HL-60 (cell line): Measurements from ENCODE around the gene CDH15.

Source experiments
- DNase-seq, 2 experiments: peaks; one replicate each; pipeline ENCODE4 v3.0.0-alpha.2; 2010 to 2020; ENCODE audit warnings: low read depth in 1 of 2, low spot score in 1 of 2
- H3K27ac ChIP-seq: fragments of 250-450 bp; sonication (Bioruptor Pico); replicated peaks from 2 replicates; pipeline ENCODE4 v1.5.1; 2020; ENCODE audit warnings: mild to moderate bottlenecking, moderate library complexity
- H3K27me3 ChIP-seq: fragments of 250-450 bp; sonication (Bioruptor Pico); 2 replicates; pipeline ENCODE4 v1.5.1; 2021; ENCODE audit warnings: mild to moderate bottlenecking, moderate library complexity; ENCODE audit not compliant: insufficient read depth, poor library complexity, severe bottlenecking
- H3K4me3 ChIP-seq: replicated peaks from 2 replicates; pipeline ENCODE4 v1.5.1; 2011; ENCODE audit warnings: mild to moderate bottlenecking, control low read depth, low read length; ENCODE audit not compliant: insufficient read depth
- CTCF ChIP-seq: IDR thresholded peaks from one replicate; pipeline ENCODE4 v1.5.1; 2011; ENCODE audit warnings: low read length, control low read depth, inconsistent platforms; ENCODE audit not compliant: insufficient read depth
- GABPA ChIP-seq: IDR thresholded peaks from 2 replicates; pipeline ENCODE4 v1.6.1; 2012; ENCODE audit warnings: low read depth
- POLR2AphosphoS5 ChIP-seq: IDR thresholded peaks from 2 replicates; pipeline ENCODE4 v1.6.1; 2012; ENCODE audit warnings: low read depth
- REST ChIP-seq: IDR thresholded peaks from 2 replicates; pipeline ENCODE4 v1.6.1; 2012; ENCODE audit warnings: low read depth; ENCODE audit not compliant: insufficient replicate concordance
- SPI1 ChIP-seq: IDR thresholded peaks from 2 replicates; pipeline ENCODE4 v1.6.1; 2012; ENCODE audit warnings: low read depth, mild to moderate bottlenecking, borderline replicate concordance

CDH15 gene

GRCh38 chr16:89138513-89138795 is 33.1 kb upstream of the CDH15 start:
- Histone ChIP-seq H3K4me3 (no peak overlapping the region), H3K27me3 (no peaks in the 10 kb centered on the region), H3K27ac (no peak overlapping the region)
- DNase-seq = no peak
- no peak for TF ChIP-seq REST
- TF ChIP-seq CTCF = no peak
- no peak for TF ChIP-seq GABPA
- TF ChIP-seq SPI1 = no peak
- no peak for TF ChIP-seq POLR2AphosphoS5

- DNase-seq = no peak
- Histone ChIP-seq H3K27me3 (no peaks in the 10 kb centered on the region), H3K4me3 (no peak overlapping the region), H3K27ac (no peak overlapping the region)
- TF ChIP-seq POLR2AphosphoS5 = no peak
- no peak for TF ChIP-seq GABPA
- TF ChIP-seq SPI1 = no peak
- no peak for TF ChIP-seq CTCF
- TF ChIP-seq REST = no peak
Observed at GRCh38 chr16:89138843-89139520, 32.6 kb upstream of the CDH15 start.

GRCh38 chr16:89139907-89140361 is 31.6 kb upstream of the CDH15 start:
- no peak for DNase-seq
- H3K27ac ChIP-seq = no peak overlapping the region
- no peak overlapping the region for H3K4me3 ChIP-seq
- no peak for TF ChIP-seq CTCF
- TF ChIP-seq GABPA = no peak
- TF ChIP-seq REST = no peak
- TF ChIP-seq POLR2AphosphoS5 = no peak
- TF ChIP-seq SPI1 = no peak
- H3K27me3 ChIP-seq = no peaks in the 10 kb centered on the region
